Suprapubic skin (tissue), 4 donors: Measurements from ENCODE around the gene SPACA5.

Experiments
- EP300 ChIP-seq: sonication (generic); formaldehyde crosslinking; IDR thresholded peaks from one replicate; pipeline ENCODE4 v1.6.1; 2017; ENCODE audit warnings: antibody characterized with exemption
- POLR2A ChIP-seq, 2 donors: fragments of 450-650 bp; IDR thresholded peaks; one replicate each; pipeline ENCODE4 v1.6.1; 2017; ENCODE audit warnings: antibody characterized with exemption in 2 of 2, mild to moderate bottlenecking in 2 of 2, moderate library complexity in 2 of 2
- POLR2AphosphoS5 ChIP-seq, 3 donors: sonication (generic); formaldehyde crosslinking; IDR thresholded peaks; one replicate each; pipeline ENCODE4 v1.6.1; 2017; ENCODE audit warnings: antibody characterized with exemption in 3 of 3
- TF ChIP-seq, protein P1 (sequence below), 2 donors: fragments of 200-600 bp in 1 of 2; fragments of 450-650 bp in 1 of 2; sonication (generic) in 1 of 2; IDR thresholded peaks; one replicate each; pipeline ENCODE4 v1.5.1; 2016 to 2019; ENCODE audit warnings: antibody characterized with exemption in 2 of 2, mild to moderate bottlenecking in 1 of 2, moderate library complexity in 1 of 2

DNA sequence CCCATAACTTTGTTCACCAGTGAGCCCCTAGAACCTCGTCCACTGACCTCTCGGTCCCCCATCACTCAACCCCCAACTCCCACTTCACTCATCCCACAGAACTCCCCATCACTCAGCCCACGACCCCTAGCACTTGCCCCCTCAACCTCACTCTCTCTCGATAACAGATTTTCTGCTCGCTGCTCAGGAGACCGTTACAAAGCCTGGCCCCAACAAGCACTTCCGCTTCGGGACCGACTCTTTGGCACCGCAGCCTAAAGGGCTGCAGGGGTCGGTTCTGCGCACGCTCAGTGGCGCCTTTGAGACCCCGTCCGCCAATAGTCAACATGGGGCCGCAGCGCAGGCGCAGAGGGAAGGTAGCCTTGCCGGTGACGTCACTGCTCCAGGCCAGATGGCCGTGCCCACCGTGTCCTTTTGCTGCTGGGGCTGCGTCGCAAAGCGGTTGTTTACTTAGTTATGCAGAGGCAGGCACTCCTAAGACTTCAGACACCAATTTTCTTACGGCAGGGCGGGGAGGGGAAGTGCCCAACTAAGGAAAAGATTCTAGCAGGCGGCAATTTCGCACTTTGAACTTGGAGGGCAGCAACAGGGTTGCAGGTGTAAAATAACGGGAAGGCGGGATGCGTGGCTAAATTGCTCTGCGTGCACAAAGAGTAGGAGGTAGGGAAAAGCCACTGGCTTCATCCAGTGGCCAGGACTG, 2.9 kb upstream of the SPACA5 start, which contains the start of gene ZNF182:
- TF ChIP-seq, protein P1, sequence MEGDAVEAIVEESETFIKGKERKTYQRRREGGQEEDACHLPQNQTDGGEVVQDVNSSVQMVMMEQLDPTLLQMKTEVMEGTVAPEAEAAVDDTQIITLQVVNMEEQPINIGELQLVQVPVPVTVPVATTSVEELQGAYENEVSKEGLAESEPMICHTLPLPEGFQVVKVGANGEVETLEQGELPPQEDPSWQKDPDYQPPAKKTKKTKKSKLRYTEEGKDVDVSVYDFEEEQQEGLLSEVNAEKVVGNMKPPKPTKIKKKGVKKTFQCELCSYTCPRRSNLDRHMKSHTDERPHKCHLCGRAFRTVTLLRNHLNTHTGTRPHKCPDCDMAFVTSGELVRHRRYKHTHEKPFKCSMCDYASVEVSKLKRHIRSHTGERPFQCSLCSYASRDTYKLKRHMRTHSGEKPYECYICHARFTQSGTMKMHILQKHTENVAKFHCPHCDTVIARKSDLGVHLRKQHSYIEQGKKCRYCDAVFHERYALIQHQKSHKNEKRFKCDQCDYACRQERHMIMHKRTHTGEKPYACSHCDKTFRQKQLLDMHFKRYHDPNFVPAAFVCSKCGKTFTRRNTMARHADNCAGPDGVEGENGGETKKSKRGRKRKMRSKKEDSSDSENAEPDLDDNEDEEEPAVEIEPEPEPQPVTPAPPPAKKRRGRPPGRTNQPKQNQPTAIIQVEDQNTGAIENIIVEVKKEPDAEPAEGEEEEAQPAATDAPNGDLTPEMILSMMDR (IDR thresholded peaks at IDR 0.05) = no peak
- TF ChIP-seq POLR2A (IDR thresholded peaks at IDR 0.05) = peak in 1 of 2 donors; percentile 34
- TF ChIP-seq POLR2AphosphoS5 (IDR thresholded peaks at IDR 0.05) = peak in 1 of 3 donors; percentile 42
- TF ChIP-seq EP300 = no peak
